HL-60 (cell line): ENCODE results near the gene SLC38A2.
A peak's percentile ranks its signal among the peaks of the same experiment; 100 is the strongest.

ENCODE experiments used
- DNase-seq, 2 experiments: peaks; one replicate each; pipeline ENCODE4 v3.0.0-alpha.2; 2010 to 2020; ENCODE audit warnings: low read depth in 1 of 2, low spot score in 1 of 2
- H3K27ac ChIP-seq: fragments of 250-450 bp; sonication (Bioruptor Pico); replicated peaks from 2 replicates; pipeline ENCODE4 v1.5.1; 2020; ENCODE audit warnings: mild to moderate bottlenecking, moderate library complexity
- H3K27me3 ChIP-seq: fragments of 250-450 bp; sonication (Bioruptor Pico); 2 replicates; pipeline ENCODE4 v1.5.1; 2021; ENCODE audit warnings: mild to moderate bottlenecking, moderate library complexity; ENCODE audit not compliant: insufficient read depth, poor library complexity, severe bottlenecking
- H3K4me3 ChIP-seq: replicated peaks from 2 replicates; pipeline ENCODE4 v1.5.1; 2011; ENCODE audit warnings: mild to moderate bottlenecking, control low read depth, low read length; ENCODE audit not compliant: insufficient read depth
- GABPA ChIP-seq: IDR thresholded peaks from 2 replicates; pipeline ENCODE4 v1.6.1; 2012; ENCODE audit warnings: low read depth
- POLR2AphosphoS5 ChIP-seq: IDR thresholded peaks from 2 replicates; pipeline ENCODE4 v1.6.1; 2012; ENCODE audit warnings: low read depth
- SPI1 ChIP-seq: IDR thresholded peaks from 2 replicates; pipeline ENCODE4 v1.6.1; 2012; ENCODE audit warnings: low read depth, mild to moderate bottlenecking, borderline replicate concordance
- TF ChIP-seq, protein P1 (sequence below): IDR thresholded peaks from one replicate; pipeline ENCODE4 v1.5.1; 2011; ENCODE audit warnings: low read length, control low read depth, inconsistent platforms; ENCODE audit not compliant: insufficient read depth
- TF ChIP-seq, protein P2 (sequence below): IDR thresholded peaks from 2 replicates; pipeline ENCODE4 v1.6.1; 2012; ENCODE audit warnings: low read depth; ENCODE audit not compliant: insufficient replicate concordance

The SLC38A2 gene

DNA sequence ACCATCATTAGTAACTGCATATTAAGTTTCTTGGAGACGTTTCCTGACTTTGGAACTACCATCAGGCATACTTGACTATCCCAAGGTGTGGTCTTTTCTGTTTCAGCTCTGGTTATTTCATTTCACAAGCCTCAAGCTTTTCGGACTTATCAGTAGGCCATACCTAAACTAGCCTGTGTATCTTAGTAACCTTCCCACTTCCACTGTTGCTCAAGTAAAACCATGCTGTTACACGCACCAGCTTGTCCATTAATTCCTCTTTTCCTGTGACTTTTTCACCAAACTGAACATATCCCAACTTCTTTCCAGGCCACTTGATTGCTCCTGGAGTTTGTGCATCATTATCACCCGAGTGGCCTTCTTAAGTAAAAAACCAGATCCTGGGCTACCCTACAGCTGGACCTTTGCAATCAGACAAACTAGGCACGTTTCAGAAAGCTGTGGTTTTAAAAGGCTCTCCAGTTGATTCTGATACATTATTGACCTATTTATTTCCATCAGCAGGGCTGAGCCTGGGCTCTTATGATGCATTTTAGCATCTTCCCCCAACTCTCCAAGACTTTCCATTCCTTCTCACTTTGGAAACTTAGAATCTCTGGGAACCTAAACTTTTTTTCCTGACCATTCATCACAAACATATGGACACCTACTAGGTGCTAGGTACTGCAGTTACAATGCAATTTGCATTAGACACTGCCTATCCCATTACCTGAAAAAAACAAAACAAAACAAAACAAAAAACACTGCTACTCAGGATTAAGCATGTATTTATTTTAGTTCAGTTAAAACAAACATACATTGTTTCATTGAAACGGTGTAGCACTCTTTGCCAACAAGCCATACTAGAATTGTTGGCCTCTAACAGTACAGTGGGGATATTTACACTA, 14.9 kb downstream of the SLC38A2 start:
- TF ChIP-seq, protein P1, sequence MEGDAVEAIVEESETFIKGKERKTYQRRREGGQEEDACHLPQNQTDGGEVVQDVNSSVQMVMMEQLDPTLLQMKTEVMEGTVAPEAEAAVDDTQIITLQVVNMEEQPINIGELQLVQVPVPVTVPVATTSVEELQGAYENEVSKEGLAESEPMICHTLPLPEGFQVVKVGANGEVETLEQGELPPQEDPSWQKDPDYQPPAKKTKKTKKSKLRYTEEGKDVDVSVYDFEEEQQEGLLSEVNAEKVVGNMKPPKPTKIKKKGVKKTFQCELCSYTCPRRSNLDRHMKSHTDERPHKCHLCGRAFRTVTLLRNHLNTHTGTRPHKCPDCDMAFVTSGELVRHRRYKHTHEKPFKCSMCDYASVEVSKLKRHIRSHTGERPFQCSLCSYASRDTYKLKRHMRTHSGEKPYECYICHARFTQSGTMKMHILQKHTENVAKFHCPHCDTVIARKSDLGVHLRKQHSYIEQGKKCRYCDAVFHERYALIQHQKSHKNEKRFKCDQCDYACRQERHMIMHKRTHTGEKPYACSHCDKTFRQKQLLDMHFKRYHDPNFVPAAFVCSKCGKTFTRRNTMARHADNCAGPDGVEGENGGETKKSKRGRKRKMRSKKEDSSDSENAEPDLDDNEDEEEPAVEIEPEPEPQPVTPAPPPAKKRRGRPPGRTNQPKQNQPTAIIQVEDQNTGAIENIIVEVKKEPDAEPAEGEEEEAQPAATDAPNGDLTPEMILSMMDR: no peak
- TF ChIP-seq, protein P2, sequence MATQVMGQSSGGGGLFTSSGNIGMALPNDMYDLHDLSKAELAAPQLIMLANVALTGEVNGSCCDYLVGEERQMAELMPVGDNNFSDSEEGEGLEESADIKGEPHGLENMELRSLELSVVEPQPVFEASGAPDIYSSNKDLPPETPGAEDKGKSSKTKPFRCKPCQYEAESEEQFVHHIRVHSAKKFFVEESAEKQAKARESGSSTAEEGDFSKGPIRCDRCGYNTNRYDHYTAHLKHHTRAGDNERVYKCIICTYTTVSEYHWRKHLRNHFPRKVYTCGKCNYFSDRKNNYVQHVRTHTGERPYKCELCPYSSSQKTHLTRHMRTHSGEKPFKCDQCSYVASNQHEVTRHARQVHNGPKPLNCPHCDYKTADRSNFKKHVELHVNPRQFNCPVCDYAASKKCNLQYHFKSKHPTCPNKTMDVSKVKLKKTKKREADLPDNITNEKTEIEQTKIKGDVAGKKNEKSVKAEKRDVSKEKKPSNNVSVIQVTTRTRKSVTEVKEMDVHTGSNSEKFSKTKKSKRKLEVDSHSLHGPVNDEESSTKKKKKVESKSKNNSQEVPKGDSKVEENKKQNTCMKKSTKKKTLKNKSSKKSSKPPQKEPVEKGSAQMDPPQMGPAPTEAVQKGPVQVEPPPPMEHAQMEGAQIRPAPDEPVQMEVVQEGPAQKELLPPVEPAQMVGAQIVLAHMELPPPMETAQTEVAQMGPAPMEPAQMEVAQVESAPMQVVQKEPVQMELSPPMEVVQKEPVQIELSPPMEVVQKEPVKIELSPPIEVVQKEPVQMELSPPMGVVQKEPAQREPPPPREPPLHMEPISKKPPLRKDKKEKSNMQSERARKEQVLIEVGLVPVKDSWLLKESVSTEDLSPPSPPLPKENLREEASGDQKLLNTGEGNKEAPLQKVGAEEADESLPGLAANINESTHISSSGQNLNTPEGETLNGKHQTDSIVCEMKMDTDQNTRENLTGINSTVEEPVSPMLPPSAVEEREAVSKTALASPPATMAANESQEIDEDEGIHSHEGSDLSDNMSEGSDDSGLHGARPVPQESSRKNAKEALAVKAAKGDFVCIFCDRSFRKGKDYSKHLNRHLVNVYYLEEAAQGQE: no peak
- peak; percentile 82 for TF ChIP-seq POLR2AphosphoS5
- H3K27me3 ChIP-seq: no peaks in the 10 kb centered on the region
- peak in 1 of 2 experiments; percentile 17 for DNase-seq
- H3K4me3 ChIP-seq: no peak overlapping the region
- H3K27ac ChIP-seq: no peak overlapping the region

DNA sequence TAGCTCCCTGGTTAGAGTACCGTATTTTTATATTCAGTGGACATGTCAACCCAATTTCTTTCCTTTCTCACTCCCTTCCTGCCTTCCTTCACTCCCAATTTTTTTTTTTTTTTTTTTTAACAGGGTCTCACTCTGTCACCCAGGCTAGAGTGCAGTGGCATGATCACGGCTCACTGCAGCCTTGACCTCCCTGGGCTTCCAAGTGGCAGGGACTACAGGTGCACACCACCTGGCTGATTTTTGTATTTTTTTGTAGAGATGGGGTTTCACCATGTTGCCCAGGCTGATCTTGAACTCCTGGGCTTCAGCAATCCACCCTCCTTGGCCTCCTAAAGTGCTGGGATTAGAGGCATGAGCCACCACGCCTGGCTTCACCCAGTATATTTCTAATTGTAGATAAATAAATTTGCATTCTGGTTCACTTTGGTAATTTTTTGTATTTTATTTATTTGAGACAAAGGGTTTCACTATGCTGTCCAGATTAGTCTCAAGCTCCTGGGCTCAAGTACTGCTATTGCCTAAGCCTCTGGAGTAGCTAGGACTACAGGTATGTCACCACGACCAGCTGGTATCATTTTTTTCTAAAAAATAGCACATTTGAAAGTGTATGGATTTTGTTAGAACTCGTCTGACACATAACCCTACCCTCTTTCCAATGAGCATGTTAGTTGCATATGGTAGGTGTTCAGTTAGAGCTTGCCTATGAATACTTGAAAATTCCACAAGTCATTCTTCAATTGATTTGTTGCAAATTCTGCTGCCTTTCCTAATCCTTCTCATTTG, 15.7 kb downstream of the SLC38A2 start:
- Histone ChIP-seq H3K4me3 (no peak overlapping the region), H3K27ac (no peak overlapping the region), H3K27me3 (no peaks in the 10 kb centered on the region)
- TF ChIP-seq POLR2AphosphoS5 (no peak), GABPA (no peak), SPI1 (no peak)
- TF ChIP-seq, protein P1: no peak
- TF ChIP-seq, protein P2: no peak
- DNase-seq: no peak

DNA sequence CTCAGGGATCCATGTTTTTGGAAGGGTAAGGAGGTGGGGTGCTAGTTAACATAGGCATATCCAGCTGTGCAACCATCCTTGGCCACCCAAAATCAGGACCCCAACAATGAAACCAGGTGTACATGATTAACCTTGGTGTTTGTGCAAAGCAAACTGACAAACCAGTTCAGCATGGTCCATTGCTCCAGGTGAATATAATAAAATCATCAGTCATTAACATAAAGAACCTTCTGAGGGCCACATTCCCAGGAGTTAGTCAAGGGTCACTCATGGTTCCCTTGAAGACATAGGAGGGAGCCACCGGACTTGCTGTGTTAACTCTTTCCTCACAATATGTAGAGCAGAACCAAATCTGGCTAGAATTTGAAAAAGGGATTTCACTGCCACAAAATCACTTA, 17.8 kb downstream of the SLC38A2 start:
- DNase-seq: no peak
- TF ChIP-seq GABPA: no peak
- TF ChIP-seq, protein P2: no peak
- no peak for TF ChIP-seq SPI1
- Histone ChIP-seq H3K27ac (no peak overlapping the region), H3K27me3 (no peaks in the 10 kb centered on the region), H3K4me3 (no peak overlapping the region)
